ENCODE measurements around the gene PLXDC2. TPM values are rescaled to one million over a fixed set of nuclear protein-coding genes. Genes with fewer than 3 reads are reported as not detected.

PLXDC2 gene
- total RNA-seq, 1 donor from 2014 or later = 1.3 TPM

DNA sequence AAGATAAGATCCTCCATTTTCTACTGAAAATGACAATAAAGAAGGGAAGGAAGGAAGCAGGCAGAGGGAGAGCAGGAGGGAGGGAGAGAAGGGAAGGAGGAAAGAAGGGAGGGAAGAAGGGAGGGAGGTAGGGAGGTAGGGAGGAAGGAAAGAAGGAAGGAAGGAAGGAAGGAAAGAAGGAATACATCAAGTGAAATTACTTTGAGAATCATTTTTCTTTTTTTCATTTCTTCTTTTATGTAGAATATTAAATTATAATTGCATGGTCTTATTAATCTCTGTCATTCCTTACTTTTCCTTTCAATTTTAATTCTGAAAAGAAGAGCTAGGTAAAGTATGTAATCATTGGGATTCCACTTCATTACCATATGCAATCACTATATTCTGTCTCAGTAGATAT lies 97.8 kb downstream of the PLXDC2 start:
- no peak for DNase-seq (ENCODE audit: low read depth)
- H3K27me3 ChIP-seq (ENCODE audit: control insufficient read depth, insufficient read depth, low read length) = no peaks in the 10 kb centered on the region
- no peaks in the 10 kb centered on the region for H3K36me3 ChIP-seq (ENCODE audit: control insufficient read depth, insufficient read depth, low read length)
- H3K4me3 ChIP-seq (ENCODE audit: low read depth, low read length) = no peak overlapping the region
- no peak for FAIRE-seq
- TF ChIP-seq, protein P1, sequence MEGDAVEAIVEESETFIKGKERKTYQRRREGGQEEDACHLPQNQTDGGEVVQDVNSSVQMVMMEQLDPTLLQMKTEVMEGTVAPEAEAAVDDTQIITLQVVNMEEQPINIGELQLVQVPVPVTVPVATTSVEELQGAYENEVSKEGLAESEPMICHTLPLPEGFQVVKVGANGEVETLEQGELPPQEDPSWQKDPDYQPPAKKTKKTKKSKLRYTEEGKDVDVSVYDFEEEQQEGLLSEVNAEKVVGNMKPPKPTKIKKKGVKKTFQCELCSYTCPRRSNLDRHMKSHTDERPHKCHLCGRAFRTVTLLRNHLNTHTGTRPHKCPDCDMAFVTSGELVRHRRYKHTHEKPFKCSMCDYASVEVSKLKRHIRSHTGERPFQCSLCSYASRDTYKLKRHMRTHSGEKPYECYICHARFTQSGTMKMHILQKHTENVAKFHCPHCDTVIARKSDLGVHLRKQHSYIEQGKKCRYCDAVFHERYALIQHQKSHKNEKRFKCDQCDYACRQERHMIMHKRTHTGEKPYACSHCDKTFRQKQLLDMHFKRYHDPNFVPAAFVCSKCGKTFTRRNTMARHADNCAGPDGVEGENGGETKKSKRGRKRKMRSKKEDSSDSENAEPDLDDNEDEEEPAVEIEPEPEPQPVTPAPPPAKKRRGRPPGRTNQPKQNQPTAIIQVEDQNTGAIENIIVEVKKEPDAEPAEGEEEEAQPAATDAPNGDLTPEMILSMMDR (IDR thresholded peaks at IDR 0.05; ENCODE audit: insufficient read depth, low read length, severe bottlenecking) = no peak

DNA sequence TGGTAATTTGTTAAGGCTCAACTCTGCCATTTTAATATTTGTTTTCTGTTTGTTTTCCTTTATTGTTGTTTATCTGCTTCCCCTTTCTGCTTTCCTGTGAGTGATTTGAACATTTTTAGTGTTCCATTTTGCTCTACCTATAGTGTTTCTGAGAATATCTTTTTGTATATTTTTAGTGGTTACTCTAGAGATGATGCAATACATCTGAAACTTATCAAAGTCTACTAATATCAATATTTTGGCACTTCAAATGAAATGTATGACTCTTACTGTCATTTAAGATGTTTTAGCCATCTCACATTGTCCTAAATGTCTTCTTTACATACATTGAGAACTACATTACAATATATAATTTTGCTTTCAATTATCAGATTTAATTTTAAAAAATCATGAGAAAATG lies 98.9 kb downstream of the PLXDC2 start:
- Histone ChIP-seq H3K4me3 (ENCODE audit: low read depth, low read length) (no peak overlapping the region), H3K27me3 (ENCODE audit: control insufficient read depth, insufficient read depth, low read length) (no peaks in the 10 kb centered on the region), H3K36me3 (ENCODE audit: control insufficient read depth, insufficient read depth, low read length) (no peaks in the 10 kb centered on the region)
- FAIRE-seq (no peak), DNase-seq (ENCODE audit: low read depth) (no peak)
- TF ChIP-seq, protein P1 (IDR thresholded peaks at IDR 0.05; ENCODE audit: insufficient read depth, low read length, severe bottlenecking) = no peak

DNA sequence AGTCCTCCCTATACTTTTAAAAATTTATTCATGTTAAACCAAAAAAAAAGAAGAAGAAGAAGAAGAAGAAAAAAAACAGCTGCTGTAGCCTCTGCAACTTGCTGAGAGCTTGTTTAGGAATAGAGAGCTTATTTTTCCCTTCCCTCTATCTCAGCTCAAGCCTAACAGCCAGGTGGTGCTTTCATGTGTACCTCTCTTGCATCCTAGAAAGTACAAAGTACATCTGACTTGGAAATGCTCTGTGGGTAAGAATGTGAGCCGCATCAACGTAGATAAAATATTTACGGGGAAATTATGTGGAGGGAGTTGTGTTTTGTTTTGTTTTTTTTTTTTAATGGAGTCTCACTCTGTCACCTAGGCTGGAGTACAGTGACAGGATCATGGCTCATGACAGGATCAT lies 99.6 kb downstream of the PLXDC2 start:
- no peaks in the 10 kb centered on the region for H3K36me3 ChIP-seq (ENCODE audit: control insufficient read depth, insufficient read depth, low read length)
- no peak for FAIRE-seq
- H3K4me3 ChIP-seq (ENCODE audit: low read depth, low read length) = no peak overlapping the region
- no peaks in the 10 kb centered on the region for H3K27me3 ChIP-seq (ENCODE audit: control insufficient read depth, insufficient read depth, low read length)
- no peak for DNase-seq (ENCODE audit: low read depth)
- TF ChIP-seq, protein P1 (IDR thresholded peaks at IDR 0.05; ENCODE audit: insufficient read depth, low read length, severe bottlenecking) = no peak

DNA sequence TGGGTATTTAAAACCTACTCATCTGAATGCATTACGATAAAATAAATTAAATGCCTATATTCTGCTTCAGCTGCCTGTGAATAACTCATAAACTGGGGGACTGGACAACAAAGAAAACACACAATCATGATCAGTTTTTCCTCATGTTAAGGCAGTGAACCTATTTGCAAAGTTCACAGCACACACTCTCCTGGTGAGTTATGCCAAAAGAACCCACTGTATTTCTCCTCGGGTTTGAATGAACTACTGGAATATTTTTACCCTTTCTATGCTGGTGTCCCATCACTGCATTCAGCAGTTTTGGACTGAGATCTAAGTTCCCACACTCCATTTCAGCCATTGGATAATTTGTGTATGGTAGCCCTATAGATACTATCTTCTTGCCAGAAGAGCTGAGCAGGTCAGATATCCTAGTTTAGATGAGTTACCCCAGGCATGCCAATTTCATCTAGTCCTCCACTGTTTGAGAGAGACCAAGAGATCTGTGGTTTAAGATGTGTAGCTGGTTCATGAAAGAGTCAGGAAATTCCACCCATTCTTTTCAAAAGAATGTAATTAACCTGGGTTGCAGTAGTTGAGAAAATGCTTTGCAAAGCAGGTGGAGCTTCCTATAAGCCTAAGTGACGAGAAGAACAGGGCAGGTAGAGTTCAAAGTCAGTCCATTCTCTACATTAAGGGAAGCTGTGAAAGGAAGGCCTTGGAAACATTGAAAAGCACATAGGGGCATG lies 101.7 kb downstream of the PLXDC2 start:
- no peak overlapping the region for H3K4me3 ChIP-seq (ENCODE audit: low read depth, low read length)
- H3K36me3 ChIP-seq (ENCODE audit: control insufficient read depth, insufficient read depth, low read length) = no peaks in the 10 kb centered on the region
- TF ChIP-seq, protein P1 (IDR thresholded peaks at IDR 0.05; ENCODE audit: insufficient read depth, low read length, severe bottlenecking) = no peak
- DNase-seq (ENCODE audit: low read depth) (peak; percentile 36), FAIRE-seq (no peak)
- H3K27me3 ChIP-seq (ENCODE audit: control insufficient read depth, insufficient read depth, low read length) = no peaks in the 10 kb centered on the region

DNA sequence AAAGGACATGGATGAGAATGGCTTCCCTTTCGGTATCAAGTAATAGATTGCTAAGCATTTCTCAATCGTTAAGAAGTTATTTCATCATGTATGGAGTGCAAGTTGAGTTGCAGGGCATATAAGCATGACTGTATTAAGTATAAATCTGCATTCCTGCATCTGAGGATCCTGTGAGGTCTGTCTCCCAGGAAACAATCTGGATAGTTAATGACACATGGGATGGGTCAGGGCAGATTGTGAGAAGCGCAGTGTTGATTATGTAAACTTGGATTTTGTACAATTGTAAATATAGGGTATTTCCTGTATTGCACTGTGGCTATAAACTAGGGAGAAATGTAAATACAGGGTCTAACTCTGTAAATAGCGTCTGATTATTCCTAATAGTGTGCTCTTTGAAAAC lies 102.6 kb downstream of the PLXDC2 start:
- peak; percentile 93 for DNase-seq (ENCODE audit: low read depth)
- TF ChIP-seq, protein P1 (IDR thresholded peaks at IDR 0.05; ENCODE audit: insufficient read depth, low read length, severe bottlenecking) = no peak
- Histone ChIP-seq H3K36me3 (ENCODE audit: control insufficient read depth, insufficient read depth, low read length) (no peaks in the 10 kb centered on the region), H3K4me3 (ENCODE audit: low read depth, low read length) (no peak overlapping the region), H3K27me3 (ENCODE audit: control insufficient read depth, insufficient read depth, low read length) (no peaks in the 10 kb centered on the region)
- no peak for FAIRE-seq

DNA sequence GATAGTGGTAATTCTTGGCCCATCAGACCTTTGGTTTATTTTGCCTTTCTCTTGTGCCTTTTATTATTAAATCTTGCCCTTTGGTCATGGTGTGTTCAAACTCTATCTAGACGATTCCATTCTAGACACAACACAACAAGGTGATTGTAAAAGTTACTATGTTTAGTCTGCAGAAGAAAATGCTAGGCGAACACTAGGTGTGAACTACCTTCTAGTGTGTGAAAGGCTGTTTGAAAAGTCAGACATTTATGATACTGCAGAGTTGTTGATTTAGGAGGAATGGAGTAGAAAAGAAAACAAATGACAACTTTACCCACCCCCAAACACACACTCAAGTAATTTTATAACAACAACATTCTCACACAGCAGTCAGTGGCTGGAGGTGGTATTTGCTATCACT lies 103.4 kb downstream of the PLXDC2 start:
- H3K36me3 ChIP-seq (ENCODE audit: control insufficient read depth, insufficient read depth, low read length) = no peaks in the 10 kb centered on the region
- FAIRE-seq = no peak

More for the DNA sequence above, 103.4 kb downstream of the PLXDC2 start:
- TF ChIP-seq, protein P1 (IDR thresholded peaks at IDR 0.05; ENCODE audit: insufficient read depth, low read length, severe bottlenecking) = no peak
- no peak for DNase-seq (ENCODE audit: low read depth)
- no peaks in the 10 kb centered on the region for H3K27me3 ChIP-seq (ENCODE audit: control insufficient read depth, insufficient read depth, low read length)
- H3K4me3 ChIP-seq (ENCODE audit: low read depth, low read length) = no peak overlapping the region
